ENCODE measurements around the gene TMEM82. TPM values are rescaled to one million over a fixed set of nuclear protein-coding genes. Genes with fewer than 3 reads are reported as not detected.

The TMEM82 gene
- total and polyA plus RNA-seq, 12 donors: 0.14 TPM; not detected in 11

DNA sequence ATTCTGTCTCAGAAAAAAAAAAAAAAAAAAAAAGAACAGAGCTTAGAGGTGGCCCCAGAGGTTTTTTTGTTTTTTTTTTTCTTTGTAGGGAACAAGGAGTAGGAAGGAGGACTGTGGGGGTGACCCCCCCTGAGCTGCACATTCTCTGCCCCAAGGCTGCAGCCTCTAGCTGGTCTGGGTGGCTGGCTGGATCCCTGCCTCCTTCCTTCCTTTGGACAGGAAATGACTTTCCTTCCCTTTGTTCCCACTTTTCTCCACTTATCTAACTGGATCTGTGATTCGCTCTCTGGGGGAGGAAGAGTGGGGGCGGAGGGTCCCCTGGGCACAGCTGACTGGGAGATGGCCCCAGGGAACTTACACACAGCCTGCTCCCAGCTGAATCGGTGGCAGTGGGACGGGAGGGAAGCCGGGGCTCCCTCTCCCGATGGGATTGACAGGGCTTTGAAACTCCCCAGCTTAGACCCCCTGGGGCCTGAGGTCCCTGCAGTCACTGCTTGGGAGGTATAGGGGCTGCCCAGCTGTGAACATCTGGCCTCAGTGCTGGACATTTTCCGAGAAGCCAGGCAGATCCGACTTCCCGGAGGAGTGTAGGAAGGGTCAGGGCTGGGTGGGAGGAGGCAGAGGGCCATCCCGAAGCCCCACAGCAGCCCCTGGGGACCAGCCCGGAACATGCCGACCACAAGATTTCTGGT lies 18.4 kb downstream of the TMEM82 start:
- Histone ChIP-seq H3K4me1 (replicated peaks in 1 of 2) (peaks cover 6 to 35% of the 10 kb centered on the region in 2 donors), H3K27me3 (peaks cover 7% of the 10 kb centered on the region), H3K4me3 (peak overlapping the region in 1 of 4 donors; percentile 75), H3K27ac (peak overlapping the region in 2 of 5 donors; percentile 82 to 93), H3K36me3 (replicated peaks in 1 of 2) (peaks cover 0 to 9% of the 10 kb centered on the region in 2 donors), H3K9me3 (replicated peaks in 1 of 3) (no peaks in the 10 kb centered on the region)
- TF ChIP-seq, protein P1, sequence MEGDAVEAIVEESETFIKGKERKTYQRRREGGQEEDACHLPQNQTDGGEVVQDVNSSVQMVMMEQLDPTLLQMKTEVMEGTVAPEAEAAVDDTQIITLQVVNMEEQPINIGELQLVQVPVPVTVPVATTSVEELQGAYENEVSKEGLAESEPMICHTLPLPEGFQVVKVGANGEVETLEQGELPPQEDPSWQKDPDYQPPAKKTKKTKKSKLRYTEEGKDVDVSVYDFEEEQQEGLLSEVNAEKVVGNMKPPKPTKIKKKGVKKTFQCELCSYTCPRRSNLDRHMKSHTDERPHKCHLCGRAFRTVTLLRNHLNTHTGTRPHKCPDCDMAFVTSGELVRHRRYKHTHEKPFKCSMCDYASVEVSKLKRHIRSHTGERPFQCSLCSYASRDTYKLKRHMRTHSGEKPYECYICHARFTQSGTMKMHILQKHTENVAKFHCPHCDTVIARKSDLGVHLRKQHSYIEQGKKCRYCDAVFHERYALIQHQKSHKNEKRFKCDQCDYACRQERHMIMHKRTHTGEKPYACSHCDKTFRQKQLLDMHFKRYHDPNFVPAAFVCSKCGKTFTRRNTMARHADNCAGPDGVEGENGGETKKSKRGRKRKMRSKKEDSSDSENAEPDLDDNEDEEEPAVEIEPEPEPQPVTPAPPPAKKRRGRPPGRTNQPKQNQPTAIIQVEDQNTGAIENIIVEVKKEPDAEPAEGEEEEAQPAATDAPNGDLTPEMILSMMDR (IDR thresholded peaks at IDR 0.05): no peak
- no peak for TF ChIP-seq POLR2A (IDR thresholded peaks at IDR 0.05)
- DNase-seq: peak in 6 of 7 donors; percentile 36 to 71 (median 51)
- intact Hi-C loops (cut with DNase I): no loop called here
- WGBS, 4 donors: 54 to 79% (median 55%) methylated on average over 6 to 12 of the region's 12 CpGs

DNA sequence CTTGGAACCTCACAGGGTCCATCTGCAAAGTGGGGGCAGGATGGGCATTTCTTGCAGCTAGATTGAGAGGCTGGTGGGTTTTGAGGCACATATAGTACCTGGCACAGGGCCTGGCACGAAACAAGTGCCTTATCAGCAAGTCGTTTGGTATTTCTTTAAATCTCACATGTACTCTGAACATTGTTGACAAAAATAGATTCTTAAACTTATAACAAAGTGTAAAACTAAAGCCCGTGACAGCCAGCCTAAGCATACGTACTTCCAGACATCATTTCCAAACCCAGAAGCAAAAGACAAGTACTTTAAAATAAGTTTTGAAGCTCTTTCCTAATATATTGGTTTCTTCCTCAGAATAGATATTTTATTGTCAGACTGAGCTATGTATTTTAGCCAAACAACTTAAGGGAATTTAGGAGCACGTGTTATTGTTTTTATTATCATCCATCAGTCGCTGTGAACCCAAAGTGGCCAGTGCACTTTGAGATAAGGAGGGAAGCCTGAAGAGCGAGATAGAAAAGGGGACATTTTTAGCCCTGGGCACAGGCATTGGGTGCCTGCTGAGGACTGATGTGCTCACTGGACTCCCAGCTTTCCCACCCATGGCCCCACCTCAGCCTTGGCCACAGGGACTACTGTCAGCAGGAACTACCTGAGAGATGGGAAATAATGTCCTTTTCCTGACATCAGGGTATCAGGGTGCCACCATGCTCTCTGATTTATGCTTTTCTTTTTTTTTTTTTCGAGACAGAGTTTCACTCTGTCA lies 19.2 kb downstream of the TMEM82 start:
- 51 to 69% (median 59%) methylated on average over 8 of the region's 8 CpGs for WGBS, 4 donors
- Histone ChIP-seq H3K27me3 (peaks cover 7% of the 10 kb centered on the region), H3K4me1 (replicated peaks in 1 of 2) (peaks cover 6 to 32% of the 10 kb centered on the region in 2 donors), H3K27ac (peak overlapping the region in 2 of 5 donors; percentile 82 to 93), H3K9me3 (replicated peaks in 1 of 3) (no peaks in the 10 kb centered on the region), H3K36me3 (replicated peaks in 1 of 2) (peaks cover 0 to 15% of the 10 kb centered on the region in 2 donors), H3K4me3 (peak overlapping the region in 1 of 4 donors; percentile 22)
- TF ChIP-seq POLR2A (IDR thresholded peaks at IDR 0.05): no peak
- TF ChIP-seq, protein P1 (IDR thresholded peaks at IDR 0.05): no peak
- intact Hi-C loops (cut with DNase I): no loop called here
- DNase-seq: no peak

DNA sequence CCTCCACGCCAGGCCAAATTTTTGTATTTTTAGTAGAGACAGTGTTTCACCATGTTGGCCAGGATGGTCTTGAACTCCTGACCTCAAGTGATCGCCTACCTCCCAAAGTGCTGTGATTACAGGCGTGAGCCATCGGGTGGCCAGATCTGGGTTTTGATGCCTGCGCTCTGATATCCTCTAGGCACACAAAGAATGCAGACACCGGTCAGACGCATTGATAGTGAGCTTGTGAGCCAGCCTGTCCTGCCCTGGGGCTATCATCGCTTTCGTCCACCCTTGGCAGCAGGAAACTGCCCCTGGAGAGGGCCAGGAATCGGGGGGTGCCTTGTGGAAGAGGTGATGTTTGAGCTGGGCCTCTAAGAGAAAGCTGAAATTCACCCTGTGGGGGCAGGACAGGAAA lies 20.2 kb downstream of the TMEM82 start:
- no peak for TF ChIP-seq POLR2A (IDR thresholded peaks at IDR 0.05)
- TF ChIP-seq, protein P1 (IDR thresholded peaks at IDR 0.05): no peak
- no peak for DNase-seq
- WGBS, 4 donors: 70 to 88% (median 75%) methylated on average over 10 of the region's 10 CpGs
- Histone ChIP-seq H3K36me3 (replicated peaks in 1 of 2) (peaks cover 0 to 16% of the 10 kb centered on the region in 2 donors), H3K4me1 (replicated peaks in 1 of 2) (peaks cover 6 to 22% of the 10 kb centered on the region in 2 donors), H3K4me3 (no peak overlapping the region), H3K27ac (peak overlapping the region in 1 of 5 donors; percentile 38), H3K27me3 (peaks cover 7% of the 10 kb centered on the region), H3K9me3 (replicated peaks in 1 of 3) (no peaks in the 10 kb centered on the region)
- intact Hi-C loops (cut with DNase I): no loop called here

DNA sequence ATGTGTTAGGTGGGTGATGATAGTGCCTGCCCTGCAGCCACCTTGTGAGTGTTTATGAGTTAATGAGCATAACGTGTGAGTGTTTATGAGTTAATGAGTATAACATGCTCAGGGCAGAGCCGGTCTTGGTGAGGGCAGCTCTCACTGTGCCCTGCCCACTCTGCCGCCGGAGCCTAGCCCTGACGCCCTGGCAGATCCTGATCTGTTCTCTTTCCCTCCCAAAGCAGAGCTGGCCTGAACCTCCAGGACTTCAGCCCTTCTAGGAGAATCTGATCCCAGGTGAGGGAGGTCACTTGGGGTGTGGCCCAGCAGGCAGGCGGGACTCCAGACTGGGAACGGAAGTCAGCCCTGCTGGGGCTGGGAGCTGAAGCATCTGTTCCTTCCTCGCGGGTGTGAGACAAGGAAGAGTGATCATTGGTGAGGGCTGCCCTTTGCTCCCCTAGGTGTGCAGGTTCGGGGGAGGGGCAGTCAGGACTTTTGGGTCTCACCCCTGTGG lies 22.0 kb downstream of the TMEM82 start:
- peaks cover 0 to 5% of the 10 kb centered on the region in 2 donors for H3K4me1 ChIP-seq (replicated peaks in 1 of 2)
- intact Hi-C loops (cut with DNase I): no loop called here
- no peaks in the 10 kb centered on the region for H3K9me3 ChIP-seq (replicated peaks in 1 of 3)
- H3K36me3 ChIP-seq (replicated peaks in 1 of 2): peaks cover 0 to 27% of the 10 kb centered on the region in 2 donors
- H3K27ac ChIP-seq: no peak overlapping the region
- no peak for DNase-seq
- H3K27me3 ChIP-seq: peaks cover under 1% of the 10 kb centered on the region
- 69 to 84% (median 72%) methylated on average over 5 to 10 of the region's 10 CpGs for whole genome bisulfite sequencing, 4 donors
- TF ChIP-seq, protein P1 (IDR thresholded peaks at IDR 0.05): no peak
- no peak for TF ChIP-seq POLR2A (IDR thresholded peaks at IDR 0.05)
- H3K4me3 ChIP-seq: no peak overlapping the region
